PC-9 (cell line): ENCODE data around the gene VDAC1. TPM values are rescaled to one million over a fixed set of nuclear protein-coding genes. Genes with fewer than 3 reads are reported as not detected.
A peak's percentile ranks its signal among the peaks of the same experiment; 100 is the strongest.

Experiments used
- BruUV-seq: library from RNA; stranded (reverse); fragments of 400-500 nt; replicated peaks from 2 replicates; lab custom pipeline; 2021; lab: Mats Ljungman, UMichigan
- CTCF ChIA-PET: fragments of 300-600 bp; sonication (Branson Sonifier 250); formaldehyde crosslinking; loops from one replicate; lab custom pipeline; 2022; ENCODE audit warnings: antibody characterized with exemption; lab: Charles Lee
- POLR2A ChIA-PET: fragments of 300-600 bp; sonication (Branson Sonifier 250); formaldehyde crosslinking; loops from one replicate; lab custom pipeline; 2022; ENCODE audit warnings: antibody characterized with exemption; ENCODE audit not compliant: unreplicated experiment; lab: Charles Lee
- DNase-seq, 2 experiments: peaks; one replicate each; pipeline versions ENCODE4 v3.0.0 to v3.0.0-alpha.2; 2015 to 2022; ENCODE audit warnings: mixed read lengths in 1 of 2
- H2AFZ ChIP-seq: fragments of 200-600 bp; sonication (generic); 2 replicates; pipeline ENCODE4 v1.8.1; 2017; ENCODE audit warnings: antibody characterized with exemption
- H3F3A ChIP-seq: fragments of 200-600 bp; sonication (generic); 2 replicates; pipeline ENCODE4 v1.8.1; 2017; ENCODE audit warnings: antibody characterized with exemption, mild to moderate bottlenecking, low read depth; ENCODE audit not compliant: insufficient read depth
- H3K27ac ChIP-seq: fragments of 200-600 bp; sonication (generic); 2 replicates; pipeline ENCODE4 v1.6.1; 2016; ENCODE audit warnings: mixed run types
- H3K27me3 ChIP-seq: fragments of 200-600 bp; sonication (generic); 2 replicates; pipeline ENCODE4 v1.6.1; 2016; ENCODE audit warnings: low read depth, mixed run types; ENCODE audit not compliant: insufficient read depth
- H3K36me3 ChIP-seq: fragments of 200-600 bp; sonication (generic); 2 replicates; pipeline ENCODE4 v1.6.1; 2016; ENCODE audit warnings: low read depth, mixed run types
- H3K4me1 ChIP-seq: fragments of 200-600 bp; sonication (generic); replicated peaks from 2 replicates; pipeline ENCODE4 v1.6.1; 2016; ENCODE audit warnings: mixed run types; ENCODE audit not compliant: insufficient read depth
- H3K4me2 ChIP-seq: fragments of 200-600 bp; sonication (generic); 2 replicates; pipeline ENCODE4 v1.6.1; 2017; ENCODE audit warnings: mixed run types
- H3K4me3 ChIP-seq: fragments of 200-600 bp; sonication (generic); 2 replicates; pipeline ENCODE4 v1.6.1; 2016; ENCODE audit warnings: mixed run types
- H3K79me2 ChIP-seq: fragments of 200-600 bp; sonication (generic); 2 replicates; pipeline ENCODE4 v1.6.1; 2017; ENCODE audit warnings: low read depth, mixed run types
- H3K9me2 ChIP-seq: fragments of 200-600 bp; sonication (generic); 2 replicates; pipeline ENCODE4 v1.8.1; 2017; ENCODE audit warnings: mild to moderate bottlenecking; ENCODE audit not compliant: insufficient read depth
- H3K9me3 ChIP-seq: fragments of 200-600 bp; sonication (generic); 2 replicates; pipeline ENCODE4 v1.8.1; 2016; ENCODE audit warnings: low read depth; ENCODE audit not compliant: insufficient read depth
- H4K20me1 ChIP-seq: fragments of 200-600 bp; sonication (generic); 2 replicates; pipeline ENCODE4 v1.8.1; 2017; ENCODE audit not compliant: insufficient read depth
- EZH2 ChIP-seq: fragments of 200-600 bp; sonication (generic); IDR thresholded peaks from 2 replicates; pipeline ENCODE4 v1.8.0; 2017; ENCODE audit warnings: antibody characterized with exemption, low read depth
- intact Hi-C: fragments of 100-400 bp; cut with micrococcal nuclease; formaldehyde crosslinking; loops from one replicate; pipeline ENCODE4 v1.10.0; 2022; ENCODE audit not compliant: unreplicated experiment
- total RNA-seq: library from RNA; stranded (reverse); gene quantifications from 2 replicates; pipeline ENCODE4 v1.2.3, GENCODE V29; 2021
- TF ChIP-seq, protein P1 (sequence below): fragments of 200-600 bp; sonication (generic); conservative IDR thresholded peaks from 2 replicates; pipeline ENCODE4 v1.6.1; 2017; ENCODE audit warnings: mixed run types, antibody characterized with exemption, mild to moderate bottlenecking, moderate library complexity

Gene VDAC1
- total RNA-seq, 1 experiment from 2014 or later: 228 TPM

DNA sequence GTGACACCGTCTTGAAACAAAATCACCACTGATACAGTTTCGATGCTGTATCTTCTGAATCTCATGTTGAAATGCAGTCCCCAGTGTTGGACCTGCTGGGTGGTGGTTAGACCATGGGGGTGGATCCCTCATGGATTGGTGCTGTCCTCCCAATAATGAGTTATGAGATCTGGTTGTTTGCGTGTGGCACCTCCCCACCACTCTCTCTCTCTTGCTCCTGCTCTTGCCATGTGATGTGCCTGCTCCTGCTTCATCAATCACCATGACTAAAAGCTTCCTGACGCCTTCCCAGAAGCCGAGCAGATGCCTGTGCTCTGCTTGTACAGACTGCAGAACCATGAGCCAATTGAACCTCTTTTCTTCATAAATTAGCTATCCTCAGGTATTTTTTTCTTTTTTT lies 21.1 kb downstream of the VDAC1 start:
- H3K9me3 ChIP-seq: no peaks in the 10 kb centered on the region
- no peak overlapping the region for H2AFZ ChIP-seq
- intact Hi-C loops: no loop called here
- H4K20me1 ChIP-seq: peaks cover 26% of the 10 kb centered on the region
- no TSS peak for BruUV-seq
- H3F3A ChIP-seq: peaks cover 82% of the 10 kb centered on the region
- H3K9me2 ChIP-seq: 0 out of 2 replicates have a peak, but pooled peaks cover 3% of the 10 kb centered on the region
- no peaks in the 10 kb centered on the region for H3K4me1 ChIP-seq
- H3K79me2 ChIP-seq: peaks cover 57% of the 10 kb centered on the region
- ChIA-PET CTCF (no interaction called here), POLR2A (no interaction called here)
- TF ChIP-seq, protein P1, sequence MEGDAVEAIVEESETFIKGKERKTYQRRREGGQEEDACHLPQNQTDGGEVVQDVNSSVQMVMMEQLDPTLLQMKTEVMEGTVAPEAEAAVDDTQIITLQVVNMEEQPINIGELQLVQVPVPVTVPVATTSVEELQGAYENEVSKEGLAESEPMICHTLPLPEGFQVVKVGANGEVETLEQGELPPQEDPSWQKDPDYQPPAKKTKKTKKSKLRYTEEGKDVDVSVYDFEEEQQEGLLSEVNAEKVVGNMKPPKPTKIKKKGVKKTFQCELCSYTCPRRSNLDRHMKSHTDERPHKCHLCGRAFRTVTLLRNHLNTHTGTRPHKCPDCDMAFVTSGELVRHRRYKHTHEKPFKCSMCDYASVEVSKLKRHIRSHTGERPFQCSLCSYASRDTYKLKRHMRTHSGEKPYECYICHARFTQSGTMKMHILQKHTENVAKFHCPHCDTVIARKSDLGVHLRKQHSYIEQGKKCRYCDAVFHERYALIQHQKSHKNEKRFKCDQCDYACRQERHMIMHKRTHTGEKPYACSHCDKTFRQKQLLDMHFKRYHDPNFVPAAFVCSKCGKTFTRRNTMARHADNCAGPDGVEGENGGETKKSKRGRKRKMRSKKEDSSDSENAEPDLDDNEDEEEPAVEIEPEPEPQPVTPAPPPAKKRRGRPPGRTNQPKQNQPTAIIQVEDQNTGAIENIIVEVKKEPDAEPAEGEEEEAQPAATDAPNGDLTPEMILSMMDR: no peak
- TF ChIP-seq EZH2: no peak
- no peak overlapping the region for H3K27ac ChIP-seq
- H3K4me2 ChIP-seq: no peak overlapping the region
- H3K27me3 ChIP-seq: no peaks in the 10 kb centered on the region
- no peak for DNase-seq
- H3K36me3 ChIP-seq: peaks cover 45% of the 10 kb centered on the region
- H3K4me3 ChIP-seq: no peak overlapping the region

DNA sequence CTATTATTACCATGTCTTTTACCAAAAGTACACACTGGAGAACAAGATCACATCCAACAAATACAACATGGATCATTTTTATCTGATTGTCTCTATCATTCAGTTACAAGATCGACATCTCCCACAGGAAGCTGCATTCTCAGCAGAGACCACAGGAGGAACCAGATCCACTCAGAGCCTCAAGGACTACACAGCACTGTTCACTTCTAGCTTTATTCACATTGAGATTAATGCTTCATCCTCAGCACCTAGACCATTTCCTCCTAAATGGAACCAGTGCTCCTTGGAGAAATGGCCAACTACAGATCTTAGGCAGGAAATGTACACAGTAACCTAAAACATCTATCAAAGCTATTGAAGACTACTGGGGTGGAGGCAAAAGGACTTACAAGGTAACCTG lies 23.1 kb downstream of the VDAC1 start:
- intact Hi-C loops: no loop called here
- peaks cover 19% of the 10 kb centered on the region for H4K20me1 ChIP-seq
- H3K79me2 ChIP-seq: peaks cover 48% of the 10 kb centered on the region
- TF ChIP-seq, protein P1: no peak
- TF ChIP-seq EZH2: no peak
- peaks cover 83% of the 10 kb centered on the region for H3F3A ChIP-seq
- no TSS peak for BruUV-seq
- H3K4me3 ChIP-seq: no peak overlapping the region
- H3K27ac ChIP-seq: 0 out of 2 replicates have a peak overlapping the region, but pooled peaks have one; percentile 3
- ChIA-PET POLR2A (no interaction called here), CTCF (interaction anchor here (0.6 kb wide), 1 partner anchor 15 kb away, joined by 4 read pairs; no protein-coding TSS in a partner anchor)
- H3K4me1 ChIP-seq: no peaks in the 10 kb centered on the region
- H3K9me2 ChIP-seq: no peaks in the 10 kb centered on the region
- no peak for DNase-seq
- H3K27me3 ChIP-seq: no peaks in the 10 kb centered on the region
- H3K36me3 ChIP-seq: peaks cover 41% of the 10 kb centered on the region
- no peak overlapping the region for H2AFZ ChIP-seq
- no peaks in the 10 kb centered on the region for H3K9me3 ChIP-seq
- H3K4me2 ChIP-seq: no peak overlapping the region

DNA sequence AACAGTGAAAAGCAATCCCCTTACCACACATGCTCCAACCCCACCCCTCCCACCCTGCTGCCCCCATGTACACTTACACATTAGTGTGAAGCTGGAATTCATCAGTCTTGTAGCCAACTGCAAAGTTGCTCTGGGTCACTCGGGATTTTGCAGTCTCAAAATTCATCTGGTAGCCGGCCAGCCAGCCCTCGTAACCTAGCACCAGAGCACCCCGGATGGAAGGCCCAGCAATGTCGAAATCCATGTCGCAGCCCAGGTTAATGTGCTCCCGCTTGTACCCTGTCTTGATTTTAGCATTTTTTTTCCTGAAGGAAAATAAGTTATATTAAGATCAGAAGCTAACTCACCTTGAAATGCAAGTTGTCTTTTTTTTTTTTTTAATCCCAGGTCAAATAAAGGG lies 24.1 kb downstream of the VDAC1 start:
- ChIA-PET CTCF (interaction anchor here (0.6 kb wide), 1 partner anchor 62 kb away, joined by 3 read pairs; no protein-coding TSS in a partner anchor), POLR2A (no interaction called here)

More for the DNA sequence above, 24.1 kb downstream of the VDAC1 start:
- Histone ChIP-seq H3K79me2 (peaks cover 49% of the 10 kb centered on the region), H3K27ac (no peak overlapping the region), H2AFZ (no peak overlapping the region), H3K36me3 (peaks cover 46% of the 10 kb centered on the region), H3K9me2 (no peaks in the 10 kb centered on the region), H4K20me1 (peaks cover 19% of the 10 kb centered on the region; the same call in 1 of the 2 replicates), H3K4me2 (no peak overlapping the region), H3K9me3 (no peaks in the 10 kb centered on the region), H3K4me3 (no peak overlapping the region), H3K4me1 (no peaks in the 10 kb centered on the region), H3K27me3 (no peaks in the 10 kb centered on the region), H3F3A (peaks cover 87% of the 10 kb centered on the region)
- TF ChIP-seq, protein P1: no peak
- TF ChIP-seq EZH2: no peak
- no peak for DNase-seq
- no TSS peak for BruUV-seq
- intact Hi-C loops: no loop called here
